ENCODE data around the gene FNBP1L.

The FNBP1L gene

GRCh38 chr1:93489756-93490155 lies 41.8 kb downstream of the FNBP1L start:
- peak in 1 of 2 experiments; percentile 5 for DNase-seq (ENCODE audit: low read depth in 2 of 2)

- no peak for DNase-seq (ENCODE audit: low read depth in 2 of 2)
Observed at GRCh38 chr1:93490357-93490756, 42.4 kb downstream of the FNBP1L start.

GRCh38 chr1:93495911-93496310 lies 48.0 kb downstream of the FNBP1L start:
- no peak for DNase-seq (ENCODE audit: low read depth in 2 of 2)

- no peak for DNase-seq (ENCODE audit: low read depth in 2 of 2)
Observed at GRCh38 chr1:93496520-93496919, 48.6 kb downstream of the FNBP1L start.

- no peak for DNase-seq (ENCODE audit: low read depth in 2 of 2)
Observed at GRCh38 chr1:93499075-93499474, 51.2 kb downstream of the FNBP1L start.

- DNase-seq (ENCODE audit: low read depth in 2 of 2): no peak
Observed at GRCh38 chr1:93499533-93499932, 51.6 kb downstream of the FNBP1L start.

DNA sequence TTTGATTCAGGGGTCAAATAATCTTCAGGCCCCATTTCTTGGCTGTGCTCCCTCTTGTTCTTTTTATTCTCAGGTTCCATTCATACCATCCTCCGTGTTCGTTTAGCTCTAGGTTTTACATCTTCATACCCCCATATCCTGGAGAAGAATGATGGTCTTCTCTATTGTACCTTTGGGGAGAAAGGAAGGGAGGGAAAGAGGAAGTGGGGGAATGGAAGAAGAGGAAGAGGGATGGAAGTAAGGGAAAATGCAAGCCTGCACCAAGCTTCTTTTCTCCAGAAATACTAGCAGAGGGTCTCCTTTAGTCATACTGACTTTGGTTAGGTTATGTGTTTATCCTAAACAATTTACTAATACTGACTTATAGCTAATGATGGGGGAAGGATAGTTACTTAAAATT lies 52.4 kb downstream of the FNBP1L start:
- DNase-seq (ENCODE audit: low read depth in 2 of 2): no peak

- DNase-seq (ENCODE audit: low read depth in 2 of 2): no peak
Observed at GRCh38 chr1:93501399-93501798, 53.5 kb downstream of the FNBP1L start.

- DNase-seq (ENCODE audit: low read depth in 2 of 2): no peak
Observed at GRCh38 chr1:93501829-93502369, 54.0 kb downstream of the FNBP1L start.

DNA sequence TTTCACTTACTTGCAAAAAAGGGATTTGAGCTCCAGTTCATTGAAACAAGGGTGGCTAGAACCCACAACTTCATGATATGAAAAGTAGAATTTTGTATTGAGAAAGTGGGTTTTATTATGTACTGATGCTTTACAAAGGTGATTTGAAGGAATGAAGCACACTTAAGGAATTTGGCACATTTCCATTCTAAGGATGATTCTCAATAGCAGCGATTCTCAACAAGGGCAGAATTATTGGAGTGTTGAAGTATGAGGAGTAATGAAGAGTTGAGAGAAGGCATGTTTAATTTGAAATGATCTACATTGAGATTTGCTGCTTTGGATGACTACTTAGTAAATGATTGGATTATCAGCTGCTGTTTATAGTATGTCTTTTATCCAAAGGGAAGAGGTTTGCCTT lies 54.7 kb downstream of the FNBP1L start:
- no peak for DNase-seq (ENCODE audit: low read depth in 2 of 2)

DNA sequence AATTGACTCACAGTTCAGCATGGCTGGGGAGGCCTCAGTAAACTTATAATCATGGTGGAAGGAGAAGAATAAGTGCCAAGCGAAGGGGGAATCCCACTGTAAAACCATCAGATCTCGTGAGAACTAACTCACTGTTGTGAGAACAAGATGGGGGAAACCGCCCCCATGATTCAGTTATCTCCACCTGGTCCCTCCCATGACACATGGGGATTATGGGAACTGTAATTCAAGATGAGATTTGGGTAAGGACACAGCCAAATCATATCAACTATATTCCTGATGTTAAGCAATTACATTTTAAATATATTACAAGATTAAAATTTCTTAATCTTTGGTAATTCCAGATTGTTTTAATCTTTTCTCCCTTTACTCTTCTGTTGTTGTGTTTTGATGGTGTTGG lies 55.2 kb downstream of the FNBP1L start:
- DNase-seq (ENCODE audit: low read depth in 2 of 2): no peak

- DNase-seq (ENCODE audit: low read depth in 2 of 2): no peak
Observed at GRCh38 chr1:93503816-93504215, 55.9 kb downstream of the FNBP1L start.

DNA sequence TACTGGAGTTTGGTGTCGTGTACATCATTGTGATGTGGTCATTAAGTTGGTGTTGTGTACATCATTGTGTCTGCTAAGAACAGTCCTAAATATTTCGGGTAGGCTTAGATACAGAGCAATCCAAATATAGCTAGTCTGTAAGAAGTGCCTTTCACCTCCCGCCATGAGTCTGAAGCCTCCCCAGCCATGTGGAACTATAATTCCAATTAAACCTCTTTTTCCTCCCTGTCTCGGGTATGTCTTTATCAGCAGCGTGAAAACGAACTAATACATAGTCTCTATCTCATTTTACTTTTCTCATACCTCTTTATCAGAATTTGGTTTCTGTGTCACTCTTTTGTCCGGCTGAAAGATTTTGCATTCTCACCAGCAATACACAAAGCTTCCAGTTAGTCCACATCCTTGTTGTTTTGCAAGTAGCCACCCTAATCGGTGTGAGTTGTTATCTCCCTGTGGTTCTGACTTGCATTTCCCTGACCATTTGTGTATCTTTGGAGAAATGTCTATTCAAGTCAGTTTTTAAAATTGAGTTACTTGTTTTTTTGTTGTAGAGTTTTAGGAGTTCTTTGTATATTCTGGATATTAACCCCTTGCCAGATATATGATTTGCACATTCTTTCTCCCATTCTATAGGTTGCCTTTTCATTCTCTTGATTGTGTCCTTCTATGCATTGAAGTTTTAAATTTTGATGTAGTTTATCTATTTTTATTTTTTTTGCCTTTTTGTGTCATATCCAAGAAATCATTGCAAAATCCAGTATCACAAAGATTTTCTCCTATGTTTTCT lies 56.5 kb downstream of the FNBP1L start:
- no peak for DNase-seq (ENCODE audit: low read depth in 2 of 2)

DNA sequence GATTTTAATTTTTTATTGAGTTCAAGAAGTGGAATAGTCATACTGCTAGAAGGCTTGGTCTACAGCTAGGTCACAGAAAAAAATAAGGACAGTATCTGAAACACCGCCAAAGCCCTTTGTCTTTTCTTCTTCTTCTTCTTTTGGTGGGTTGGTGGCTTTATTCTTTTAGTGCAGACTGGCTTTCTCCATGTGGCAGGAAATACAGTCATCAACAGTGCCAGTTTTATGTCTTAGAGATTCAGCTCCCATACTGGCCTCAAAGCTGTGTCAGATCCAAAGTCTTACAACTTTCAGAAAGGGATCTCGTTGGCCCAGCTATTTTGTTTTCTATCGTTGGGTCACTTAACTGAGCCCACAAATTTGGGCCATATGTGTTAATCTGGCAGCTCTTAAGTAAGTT lies 58.2 kb downstream of the FNBP1L start:
- DNase-seq (ENCODE audit: low read depth in 2 of 2): no peak

DNA sequence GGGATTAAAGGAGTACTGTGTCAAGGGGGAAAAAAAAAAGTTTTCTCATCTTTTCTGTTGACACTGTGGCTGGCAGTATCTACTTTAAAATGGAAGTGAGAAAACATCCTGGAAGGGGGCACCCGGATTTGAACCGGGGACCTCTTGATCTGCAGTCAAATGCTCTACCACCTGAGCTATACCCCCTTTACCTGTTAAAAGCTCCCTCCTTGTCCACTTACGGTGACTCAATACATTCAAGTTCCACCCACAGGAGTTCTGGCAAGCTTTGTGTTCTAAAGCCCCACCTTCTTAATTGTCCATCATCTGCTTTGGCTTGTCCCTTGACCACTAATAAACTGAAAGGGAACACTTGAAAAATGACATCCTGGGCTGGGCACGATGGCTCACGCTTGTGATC lies 68.2 kb downstream of the FNBP1L start:
- no peak for DNase-seq (ENCODE audit: low read depth in 2 of 2)

DNA sequence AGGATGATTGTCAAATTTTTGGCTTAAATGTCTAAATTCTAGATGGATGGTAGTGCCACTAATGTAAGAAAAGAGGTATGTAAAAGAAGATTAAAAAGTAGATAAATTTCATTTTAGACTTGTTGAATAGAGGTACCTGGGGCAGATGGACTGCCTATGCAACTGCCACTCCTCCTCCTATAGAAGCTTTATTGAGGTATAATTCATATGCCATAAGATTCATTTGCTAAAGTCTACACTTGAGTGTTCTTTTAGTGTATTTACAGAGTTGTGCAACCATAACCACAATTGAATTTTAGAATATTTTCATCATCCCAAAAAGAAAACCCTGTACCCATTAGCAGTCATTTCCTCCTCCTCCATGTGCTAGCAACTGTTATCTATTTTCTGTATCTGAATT lies 70.6 kb downstream of the FNBP1L start:
- no peak for DNase-seq (ENCODE audit: low read depth in 2 of 2)

GRCh38 chr1:93519199-93519829 lies 71.4 kb downstream of the FNBP1L start:
- DNase-seq (ENCODE audit: low read depth in 2 of 2): no peak

GRCh38 chr1:93521618-93522017 lies 73.7 kb downstream of the FNBP1L start:
- DNase-seq (ENCODE audit: low read depth in 2 of 2): no peak

DNA sequence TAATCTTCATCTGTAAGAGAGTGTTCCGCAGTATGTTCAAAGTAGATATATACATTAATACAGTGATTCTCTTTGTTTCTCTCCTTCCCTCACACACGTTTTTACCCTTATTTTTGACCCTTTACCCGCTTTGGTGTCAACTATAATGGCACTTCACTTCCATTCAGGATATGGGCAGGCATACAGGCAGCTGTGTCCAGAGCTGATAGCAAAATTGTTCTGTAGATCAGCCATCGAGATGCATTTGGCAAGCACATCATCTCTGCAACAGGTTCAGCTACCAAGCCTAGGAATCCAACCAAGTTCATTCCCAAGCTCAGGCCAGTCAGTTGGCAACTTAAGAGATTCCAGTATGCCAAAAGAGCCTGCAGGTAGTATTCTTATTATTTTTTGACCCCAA lies 74.8 kb downstream of the FNBP1L start:
- no peak for DNase-seq (ENCODE audit: low read depth in 2 of 2)

DNA sequence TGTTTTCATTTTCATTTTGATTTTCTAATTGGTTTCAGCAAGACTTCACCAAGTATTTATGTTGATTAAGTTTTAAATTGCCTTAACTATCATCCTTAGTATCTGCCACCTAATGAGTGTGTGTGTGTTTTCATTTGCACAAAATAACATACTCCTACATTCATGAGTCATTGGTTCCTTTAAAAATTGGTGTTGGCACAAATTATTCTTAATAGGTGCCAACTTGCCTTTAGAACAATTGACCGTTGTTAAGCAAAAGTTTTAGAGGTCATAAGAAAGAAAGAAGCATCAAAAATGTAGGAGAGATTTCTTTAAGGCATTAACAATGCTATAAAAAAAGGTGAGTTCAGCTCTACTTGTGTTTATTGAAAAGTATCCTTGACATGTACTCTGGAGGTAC lies 77.5 kb downstream of the FNBP1L start:
- DNase-seq (ENCODE audit: low read depth in 2 of 2): no peak

DNA sequence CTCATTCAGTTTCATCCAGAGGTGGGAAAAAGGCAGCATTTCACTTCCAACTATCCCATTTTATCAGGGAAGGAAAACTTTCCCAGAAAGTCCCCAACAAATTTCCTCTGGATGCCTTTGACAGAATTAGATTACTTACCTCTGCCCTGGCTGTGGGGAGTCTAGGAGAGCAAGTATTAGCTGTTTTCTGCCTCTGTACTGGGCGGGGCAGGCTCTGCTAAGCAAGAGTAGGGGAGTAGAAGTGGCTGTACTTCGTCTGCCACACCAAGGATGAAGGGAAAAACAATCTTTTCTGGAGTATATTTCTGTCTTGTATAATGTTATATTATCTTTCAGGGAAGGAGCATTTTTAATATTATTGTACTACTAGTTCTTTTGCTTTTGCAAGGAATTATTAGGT lies 78.5 kb downstream of the FNBP1L start:
- DNase-seq (ENCODE audit: low read depth in 2 of 2): no peak

GRCh38 chr1:93528412-93528811 lies 80.5 kb downstream of the FNBP1L start:
- no peak for DNase-seq (ENCODE audit: low read depth in 2 of 2)

DNA sequence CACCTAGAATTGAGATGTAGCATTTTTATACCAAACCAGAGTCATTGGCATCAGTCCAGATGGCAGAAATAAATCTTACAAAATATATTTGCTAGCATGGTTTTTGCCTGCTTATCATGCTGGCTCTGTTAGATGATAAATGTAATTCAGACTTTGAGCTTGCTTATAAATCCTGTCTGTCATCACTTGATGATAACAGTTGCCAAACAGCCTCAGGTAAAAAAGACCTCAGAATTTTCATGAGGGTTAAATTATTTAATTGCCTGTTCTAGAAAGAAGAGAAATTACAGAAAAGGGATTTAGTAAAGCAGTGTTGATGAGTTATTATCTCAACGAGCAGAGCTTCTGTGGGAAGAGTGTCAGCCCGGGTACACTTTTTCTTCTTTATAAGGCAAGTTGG lies 83.3 kb downstream of the FNBP1L start:
- no peak for DNase-seq (ENCODE audit: low read depth in 2 of 2)
